ENCODE measurements around the gene COL7A1. TPM values are rescaled to one million over a fixed set of nuclear protein-coding genes. Genes with fewer than 3 reads are reported as not detected.
A peak's percentile ranks its signal among the peaks of the same experiment; 100 is the strongest.

The COL7A1 gene
- total RNA-seq, 2 experiments from 2014 or later, result 0.52 to 1.3 TPM

- Mint-ChIP-seq H3K27ac (no peak overlapping the region), H3K4me1 (peaks cover 26% of the 10 kb centered on the region), H3K36me3 (ENCODE audit: low read depth) (peaks cover 15% of the 10 kb centered on the region), H3K4me3 (no peak overlapping the region), H3K9me3 (peaks cover 6% of the 10 kb centered on the region), H3K27me3 (no peaks in the 10 kb centered on the region)
- ChIA-PET POLR2A (no interaction called here), CTCF (interaction anchor here (0.7 to 3.0 kb wide), 3 partner anchors 11 to 212 kb away, joined by 4 to 9 read pairs (median 4); no protein-coding TSS in a partner anchor)
- DNase-seq, result no peak
These were observed 17.2 kb upstream of the COL7A1 start for GRCh38 chr3:48612309-48612708.

- POLR2A ChIA-PET, result interaction anchor here (1.0 kb wide), 1 partner anchor 15 kb away, joined by 3 read pairs; no protein-coding TSS in a partner anchor
These were observed 14.2 kb upstream of the COL7A1 start, which contains the start of gene UQCRC1 for GRCh38 chr3:48609088-48610005. Gene UQCRC1 (minus strand): TSS chr3:48609646. CDS start chr3:48609620, 26 bp downstream.

DNA sequence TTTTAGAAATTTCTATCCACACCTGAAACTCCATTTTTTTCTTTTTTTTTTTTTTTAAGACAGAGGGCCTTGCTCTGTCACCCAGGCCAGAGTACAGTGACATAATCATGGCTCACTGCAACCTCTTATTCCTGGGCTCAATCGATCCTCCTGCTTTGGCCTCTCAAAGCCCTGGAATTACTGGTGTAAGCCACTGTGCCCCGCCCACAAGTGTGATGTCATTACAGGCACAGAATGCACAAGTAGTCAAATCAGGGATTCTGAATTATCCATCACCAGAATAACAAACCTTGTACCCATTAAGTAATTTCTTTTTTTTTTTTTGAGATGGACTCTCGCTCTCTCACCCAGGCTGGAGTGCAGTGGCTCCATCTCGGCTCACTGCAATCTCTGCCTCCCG is 12.4 kb upstream of the COL7A1 start:
- H3K27ac Mint-ChIP-seq, result no peak overlapping the region
- peaks cover 18% of the 10 kb centered on the region for H3K4me1 Mint-ChIP-seq
- H3K27me3 Mint-ChIP-seq, result no peaks in the 10 kb centered on the region
- peaks cover 36% of the 10 kb centered on the region for H3K36me3 Mint-ChIP-seq (ENCODE audit: low read depth)
- no peak overlapping the region for H3K4me3 Mint-ChIP-seq
- CTCF ChIA-PET, result interaction anchor here (0.9 kb wide), 1 partner anchor 150 kb away, joined by 3 read pairs; no protein-coding TSS in a partner anchor
- no peak for DNase-seq
- POLR2A ChIA-PET, result no interaction called here
- H3K9me3 Mint-ChIP-seq, result no peaks in the 10 kb centered on the region

More at GRCh38 chr3:48609088-48610005, 14.2 kb upstream of the COL7A1 start, which contains the start of gene UQCRC1:
- H3K4me1 Mint-ChIP-seq, result peaks cover 25% of the 10 kb centered on the region
- H3K27me3 Mint-ChIP-seq, result no peaks in the 10 kb centered on the region
- no peaks in the 10 kb centered on the region for H3K9me3 Mint-ChIP-seq
- CTCF ChIA-PET, result interaction anchor here (0.5 to 1.6 kb wide), 7 partner anchors 12 to 512 kb away, joined by 3 to 4 read pairs (median 4); no protein-coding TSS in a partner anchor
- peaks cover 25% of the 10 kb centered on the region for H3K36me3 Mint-ChIP-seq (ENCODE audit: low read depth)
- H3K27ac Mint-ChIP-seq, result peak within 1 kb of the TSS; percentile 97
- H3K4me3 Mint-ChIP-seq, result peak within 1 kb of the TSS; percentile 92
- DNase-seq, result peak; percentile 93

GRCh38 chr3:48601622-48601994 is 6.5 kb upstream of the COL7A1 start:
- Mint-ChIP-seq H3K36me3 (ENCODE audit: low read depth) (peaks cover 33% of the 10 kb centered on the region), H3K27ac (no peak overlapping the region), H3K4me3 (no peak overlapping the region), H3K27me3 (no peaks in the 10 kb centered on the region), H3K9me3 (no peaks in the 10 kb centered on the region), H3K4me1 (no peaks in the 10 kb centered on the region)
- ChIA-PET POLR2A (interaction anchor here (0.6 kb wide), 1 partner anchor 46 kb away, joined by 6 read pairs; no protein-coding TSS in a partner anchor), CTCF (interaction anchor here (0.6 to 1.0 kb wide), 5 partner anchors 10 to 599 kb away, joined by 3 to 5 read pairs (median 3); no protein-coding TSS in a partner anchor)
- no peak for DNase-seq

- Mint-ChIP-seq H3K36me3 (ENCODE audit: low read depth) (peaks cover 33% of the 10 kb centered on the region), H3K27ac (no peak overlapping the region), H3K27me3 (peaks cover 3% of the 10 kb centered on the region), H3K4me1 (no peaks in the 10 kb centered on the region), H3K9me3 (no peaks in the 10 kb centered on the region), H3K4me3 (no peak overlapping the region)
- POLR2A ChIA-PET, result no interaction called here
- DNase-seq, result no peak
- CTCF ChIA-PET, result interaction anchor here (0.6 kb wide), 1 partner anchor 134 kb away, joined by 3 read pairs; no protein-coding TSS in a partner anchor
These were observed 5.8 kb upstream of the COL7A1 start for GRCh38 chr3:48600711-48601621.

DNA sequence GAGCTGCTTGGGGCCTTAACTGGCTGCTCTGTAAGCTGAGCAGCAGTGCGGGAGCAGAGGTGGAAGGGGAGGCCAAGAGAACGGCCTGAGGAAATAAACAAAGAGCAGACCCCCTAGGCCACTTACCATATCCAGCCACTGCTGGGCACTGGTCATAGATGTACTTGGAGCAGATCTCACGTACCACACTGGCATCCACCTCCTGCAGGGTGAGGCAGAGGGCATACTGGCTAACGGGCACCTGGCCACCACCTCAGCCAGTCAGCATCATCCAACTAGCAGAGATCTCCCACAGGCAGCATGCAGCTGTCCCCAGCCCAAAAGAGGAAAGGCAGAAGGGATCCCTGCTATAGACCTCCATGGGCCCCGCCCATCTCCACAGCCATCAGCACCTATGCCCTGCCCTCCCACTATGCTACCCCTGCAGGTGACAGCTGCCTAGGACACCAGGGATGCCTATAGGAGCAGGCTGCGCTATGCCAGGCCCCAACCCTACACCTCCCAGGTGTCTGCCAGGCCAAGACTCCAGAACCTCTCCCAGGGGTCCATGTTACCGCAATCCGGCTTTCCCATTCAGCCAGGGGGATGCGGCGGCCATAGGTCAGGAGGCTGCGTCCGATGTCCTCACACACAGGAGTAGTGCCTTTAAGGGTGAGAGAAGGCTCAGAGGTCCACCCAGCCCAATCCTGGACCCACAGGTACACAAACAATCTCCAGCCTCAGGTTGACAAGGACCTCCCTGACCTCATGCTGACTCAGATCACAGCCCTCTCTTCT is 4.6 kb upstream of the COL7A1 start:
- Mint-ChIP-seq H3K36me3 (ENCODE audit: low read depth) (peaks cover 25% of the 10 kb centered on the region), H3K27me3 (peaks cover 14% of the 10 kb centered on the region), H3K27ac (no peak overlapping the region), H3K4me3 (no peak overlapping the region), H3K9me3 (no peaks in the 10 kb centered on the region), H3K4me1 (no peaks in the 10 kb centered on the region)
- ChIA-PET POLR2A (no interaction called here), CTCF (no interaction called here)
- DNase-seq, result no peak

DNA sequence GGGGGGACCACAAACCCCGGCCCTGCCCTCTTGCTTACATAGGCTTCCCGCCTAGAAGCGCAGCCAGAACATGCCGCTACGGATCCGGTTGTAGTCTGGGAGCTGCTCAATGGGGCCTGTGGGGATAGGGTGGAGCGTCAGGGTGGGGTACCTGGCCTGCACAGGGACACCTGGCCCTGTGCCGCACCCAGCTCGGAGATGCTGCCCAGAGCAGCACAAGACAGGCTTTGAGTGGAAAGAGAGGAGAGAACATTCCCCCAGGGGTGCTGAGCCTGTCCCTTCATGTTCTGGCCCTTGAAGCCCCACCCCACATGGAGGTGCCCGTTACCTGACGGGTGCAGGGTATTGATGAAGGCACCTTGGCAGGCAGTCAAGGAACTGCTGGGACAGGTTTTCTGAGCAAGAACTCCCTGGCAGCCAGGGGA is 4.0 kb upstream of the COL7A1 start:
- CTCF ChIA-PET, result no interaction called here
- Mint-ChIP-seq H3K36me3 (ENCODE audit: low read depth) (peaks cover 19% of the 10 kb centered on the region), H3K4me3 (no peak overlapping the region), H3K4me1 (no peaks in the 10 kb centered on the region), H3K27me3 (peaks cover 20% of the 10 kb centered on the region), H3K9me3 (no peaks in the 10 kb centered on the region), H3K27ac (no peak overlapping the region)
- DNase-seq, result no peak
- POLR2A ChIA-PET, result no interaction called here

DNA sequence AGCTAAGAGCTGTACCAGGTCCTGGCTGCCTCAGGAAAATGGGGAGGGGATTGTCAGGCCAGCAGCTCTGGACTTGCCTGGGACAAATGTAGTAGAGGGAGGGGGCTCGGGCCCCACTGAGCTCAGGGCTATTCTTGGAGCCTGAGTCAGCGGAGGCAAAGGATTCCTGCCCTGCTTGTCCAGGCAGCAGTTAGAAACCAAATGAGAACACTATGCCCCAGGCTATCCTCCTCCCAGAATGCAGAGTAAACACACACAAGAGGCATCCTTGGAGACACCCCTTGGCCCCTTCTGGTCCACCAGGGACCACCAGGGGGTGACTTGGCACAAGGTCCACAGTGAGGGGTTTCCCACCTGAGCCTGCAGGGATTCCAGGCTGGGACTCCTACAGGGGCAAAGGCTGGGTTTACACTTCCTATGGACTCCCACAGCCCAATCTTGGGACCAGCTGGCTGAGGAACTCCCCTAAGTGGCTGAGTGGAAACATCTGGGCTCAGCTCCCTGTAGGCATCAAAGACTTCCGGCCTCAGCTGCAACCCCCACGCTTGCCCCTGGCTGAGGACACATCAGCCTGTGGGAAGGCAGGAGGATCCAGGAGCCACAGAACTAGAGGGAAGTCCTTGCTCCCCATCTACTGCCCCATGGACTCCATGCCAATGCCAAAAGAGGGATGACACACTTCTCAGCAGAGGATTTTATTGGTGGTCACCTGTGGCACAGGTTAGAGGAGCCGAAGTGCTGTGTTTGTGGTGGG is 3.4 kb upstream of the COL7A1 start:
- no peaks in the 10 kb centered on the region for H3K9me3 Mint-ChIP-seq
- POLR2A ChIA-PET, result no interaction called here
- CTCF ChIA-PET, result interaction anchor here (1.8 to 2.4 kb wide), 2 partner anchors 11 to 163 kb away, joined by 4 to 8 read pairs; no protein-coding TSS in a partner anchor
- H3K4me3 Mint-ChIP-seq, result no peak overlapping the region
- no peaks in the 10 kb centered on the region for H3K4me1 Mint-ChIP-seq
- peaks cover 21% of the 10 kb centered on the region for H3K27me3 Mint-ChIP-seq
- no peak overlapping the region for H3K27ac Mint-ChIP-seq
- peaks cover 19% of the 10 kb centered on the region for H3K36me3 Mint-ChIP-seq (ENCODE audit: low read depth)
- no peak for DNase-seq

GRCh38 chr3:48597408-48597800 is 2.3 kb upstream of the COL7A1 start:
- peaks cover 10% of the 10 kb centered on the region for H3K36me3 Mint-ChIP-seq (ENCODE audit: low read depth)
- no peaks in the 10 kb centered on the region for H3K9me3 Mint-ChIP-seq
- DNase-seq, result no peak
- POLR2A ChIA-PET, result no interaction called here
- no peak overlapping the region for H3K4me3 Mint-ChIP-seq
- no peaks in the 10 kb centered on the region for H3K4me1 Mint-ChIP-seq
- CTCF ChIA-PET, result interaction anchor here (0.9 to 2.4 kb wide), 5 partner anchors 10 to 161 kb away, joined by 3 to 8 read pairs (median 4); partner anchors contain the start of gene UQCRC1
- H3K27ac Mint-ChIP-seq, result peak overlapping the region; percentile 28
- peaks cover 21% of the 10 kb centered on the region for H3K27me3 Mint-ChIP-seq

- ChIA-PET POLR2A (no interaction called here), CTCF (interaction anchor here (0.9 to 2.4 kb wide), 5 partner anchors 9 to 161 kb away, joined by 3 to 8 read pairs (median 4); partner anchors contain the start of gene UQCRC1)
- Mint-ChIP-seq H3K27me3 (peaks cover 21% of the 10 kb centered on the region), H3K4me3 (no peak overlapping the region), H3K27ac (no peak overlapping the region), H3K9me3 (no peaks in the 10 kb centered on the region), H3K36me3 (ENCODE audit: low read depth) (peaks cover 7% of the 10 kb centered on the region), H3K4me1 (no peaks in the 10 kb centered on the region)
- no peak for DNase-seq
These were observed 1.7 kb upstream of the COL7A1 start for GRCh38 chr3:48596676-48597407.

- Mint-ChIP-seq H3K27ac (no peak overlapping the region), H3K4me3 (no peak overlapping the region), H3K9me3 (no peaks in the 10 kb centered on the region), H3K4me1 (no peaks in the 10 kb centered on the region), H3K27me3 (peaks cover 21% of the 10 kb centered on the region), H3K36me3 (ENCODE audit: low read depth) (peaks cover 7% of the 10 kb centered on the region)
- ChIA-PET CTCF (interaction anchor here (0.7 to 2.4 kb wide), 2 partner anchors 8 to 160 kb away, joined by 3 to 8 read pairs; no protein-coding TSS in a partner anchor), POLR2A (no interaction called here)
- DNase-seq, result no peak
These were observed 1.0 kb upstream of the COL7A1 start for GRCh38 chr3:48596157-48596556.
